PFSK-1 (cell line): ENCODE results near the gene LRRC39.

Experiments used
- FOXP2 ChIP-seq: optimal IDR thresholded peaks from 2 replicates; pipeline ENCODE3; 2011; ENCODE audit warnings: borderline replicate concordance, control low read depth, inconsistent platforms; ENCODE audit not compliant: insufficient read depth; ENCODE audit errors: extremely low read length, extremely low read depth
- POLR2AphosphoS5 ChIP-seq: IDR thresholded peaks from 2 replicates; pipeline ENCODE4 v1.6.1; 2012; ENCODE audit warnings: low read depth, mild to moderate bottlenecking, control low read depth, low read length, moderate library complexity
- REST ChIP-seq, 2 experiments: IDR thresholded peaks; 2 replicates each; pipeline versions ENCODE4 v1.6.1 to v1.8.0; 2011 to 2012; ENCODE audit warnings: low read depth in 2 of 2, low read length in 2 of 2, control low read depth in 1 of 2, inconsistent platforms in 1 of 2, mild to moderate bottlenecking in 1 of 2, moderate library complexity in 1 of 2; ENCODE audit not compliant: insufficient read depth in 1 of 2
- SIN3A ChIP-seq: IDR thresholded peaks from 2 replicates; pipeline ENCODE4 v1.6.1; 2012; ENCODE audit warnings: mild to moderate bottlenecking, low read length, moderate library complexity, borderline replicate concordance; ENCODE audit not compliant: insufficient read depth
- TAF1 ChIP-seq: IDR thresholded peaks from 2 replicates; pipeline ENCODE4 v1.6.1; 2012; ENCODE audit warnings: low read length, control low read depth, borderline replicate concordance; ENCODE audit not compliant: insufficient read depth

DNA sequence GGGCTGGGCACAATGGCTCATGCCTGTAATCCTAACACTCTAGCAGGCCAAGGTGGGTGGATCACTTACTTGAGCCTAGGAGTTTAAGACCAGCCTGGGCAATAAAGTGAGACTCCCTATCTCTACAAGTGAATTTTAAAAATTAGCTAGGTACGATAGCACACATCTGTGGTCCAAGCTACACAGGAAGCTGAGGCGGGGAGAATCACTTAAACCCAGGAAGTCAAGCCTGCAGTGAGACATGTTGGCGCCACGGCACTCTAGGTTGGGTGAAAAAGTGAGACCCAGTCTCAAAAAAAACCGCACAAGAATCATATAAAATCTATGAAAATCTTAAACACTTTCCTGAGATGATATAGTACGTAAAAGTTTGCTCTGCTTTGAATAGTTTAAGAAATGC lies 41.4 kb upstream of the LRRC39 start:
- no peak for TF ChIP-seq POLR2AphosphoS5
- no peak for TF ChIP-seq TAF1
- TF ChIP-seq REST (IDR thresholded peaks at IDR 0.05; ENCODE audit: insufficient read depth in 1 of 2, low read depth in 2 of 2, low read length in 2 of 2) = no peak
- no peak for TF ChIP-seq SIN3A
- TF ChIP-seq FOXP2 = no peak
